Anterior cingulate cortex (tissue), 58 donors: ENCODE measurements around the gene USP10.
"Not testable (repeated sequence)": the region's sequence is repeated elsewhere in the genome, so short reads cannot be mapped to it uniquely, and the experiment has no call there.

Source experiments
- DNase-seq, 58 donors: peaks; one replicate each; lab custom pipeline; 2025; lab: John Stamatoyannopoulos, UW

The USP10 gene

GRCh38 chr16:84726079-84726668 is 26.4 kb downstream of the USP10 start:
- DNase-seq = peak in 57 of 58 donors; percentile 15 to 97 (median 72)

- DNase-seq = peak in 5 of 58 donors; percentile 13 to 40 (median 32)
These were observed 27.1 kb downstream of the USP10 start for GRCh38 chr16:84726669-84727467.

- DNase-seq = no peak
These were observed 29.1 kb downstream of the USP10 start for GRCh38 chr16:84728853-84729424.

GRCh38 chr16:84729716-84730320 is 30.0 kb downstream of the USP10 start:
- DNase-seq = no peak

DNA sequence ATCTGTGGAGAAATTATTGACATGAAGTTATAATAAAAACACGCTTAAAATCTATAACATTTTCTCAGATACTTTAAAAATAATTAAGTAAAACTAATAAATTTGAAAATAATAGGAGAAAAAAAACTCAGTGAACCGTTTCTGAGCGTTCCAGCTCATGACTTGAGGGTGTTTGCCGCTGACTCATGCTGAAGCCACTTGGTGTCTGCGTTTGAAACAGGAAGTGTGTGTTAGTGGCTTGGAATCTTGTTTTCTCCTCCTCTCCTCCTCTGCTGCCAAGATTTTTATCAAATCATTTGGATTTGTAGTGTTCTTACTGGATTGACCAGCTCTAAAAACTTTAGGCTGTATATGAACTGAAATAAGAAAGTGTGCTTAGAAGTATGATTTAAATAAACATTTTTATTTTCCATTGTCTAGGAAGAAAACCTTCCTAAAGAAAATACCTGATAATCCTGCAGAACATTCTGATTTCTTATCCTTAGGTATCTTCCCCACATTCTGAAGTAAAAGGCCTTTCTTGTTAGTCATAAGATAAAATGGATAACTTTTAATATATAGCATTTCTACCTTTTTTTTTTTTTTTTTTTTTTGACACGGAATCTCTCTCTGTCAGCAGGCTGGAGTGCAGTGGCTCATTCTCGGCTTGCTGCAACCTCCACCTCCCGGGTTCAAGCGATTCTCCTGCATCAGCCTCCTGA is 30.8 kb downstream of the USP10 start:
- peak in 17 of 58 donors; percentile 15 to 58 (median 31) for DNase-seq

DNA sequence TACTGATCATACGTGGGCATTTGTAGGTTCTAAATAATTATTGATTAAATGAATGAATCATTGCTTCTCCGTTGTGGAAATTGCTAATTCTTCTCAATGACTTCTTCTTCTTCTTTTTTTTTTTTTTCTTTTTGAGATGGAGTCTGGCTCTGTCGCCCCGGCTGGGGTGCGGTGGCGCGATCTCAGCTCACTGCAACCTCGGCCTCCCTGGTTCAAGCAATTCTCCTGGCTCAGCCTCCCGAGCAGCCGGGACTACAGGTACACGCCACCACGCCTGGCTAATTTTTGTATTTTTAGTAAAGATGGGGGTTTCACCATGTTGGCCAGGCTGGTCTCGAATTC is 32.5 kb downstream of the USP10 start:
- not testable (repeated sequence) for DNase-seq

- no peak for DNase-seq
These were observed 33.0 kb downstream of the USP10 start for GRCh38 chr16:84732674-84733352.

DNA sequence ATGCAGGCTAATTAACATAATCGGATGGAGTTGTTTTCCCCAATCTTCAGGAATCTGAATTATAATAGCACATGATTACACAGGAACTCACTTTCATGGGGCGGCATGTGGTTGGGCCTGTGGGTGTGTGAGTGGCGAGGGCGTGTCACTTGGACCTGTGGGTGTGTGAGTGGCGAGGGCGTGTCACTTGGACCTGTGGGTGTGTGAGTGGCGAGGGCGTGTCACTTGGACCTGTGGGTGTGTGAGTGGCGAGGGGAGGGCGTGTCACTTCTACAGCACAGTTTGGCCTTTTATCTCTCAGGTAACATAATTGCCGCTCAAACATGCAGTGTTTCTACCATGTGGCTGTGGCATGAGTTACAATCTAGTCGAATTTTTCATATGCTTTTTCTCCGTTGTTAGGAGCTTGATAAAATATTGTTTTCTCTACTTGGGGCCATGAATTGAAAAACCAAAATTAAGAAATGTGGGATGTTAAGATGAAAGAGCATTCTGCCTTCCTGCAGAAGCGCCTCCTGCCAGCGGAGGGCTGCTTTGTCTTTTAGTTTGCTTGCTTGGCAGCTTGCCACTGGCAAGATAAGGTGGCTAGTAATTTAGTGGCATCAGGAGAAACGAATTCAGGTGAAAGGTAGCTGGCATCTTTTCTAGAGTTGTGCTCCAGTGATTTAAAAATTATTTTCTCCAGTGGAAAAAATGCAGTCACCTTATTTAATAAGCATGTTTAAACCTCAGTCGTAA is 36.2 kb downstream of the USP10 start:
- no peak for DNase-seq

DNA sequence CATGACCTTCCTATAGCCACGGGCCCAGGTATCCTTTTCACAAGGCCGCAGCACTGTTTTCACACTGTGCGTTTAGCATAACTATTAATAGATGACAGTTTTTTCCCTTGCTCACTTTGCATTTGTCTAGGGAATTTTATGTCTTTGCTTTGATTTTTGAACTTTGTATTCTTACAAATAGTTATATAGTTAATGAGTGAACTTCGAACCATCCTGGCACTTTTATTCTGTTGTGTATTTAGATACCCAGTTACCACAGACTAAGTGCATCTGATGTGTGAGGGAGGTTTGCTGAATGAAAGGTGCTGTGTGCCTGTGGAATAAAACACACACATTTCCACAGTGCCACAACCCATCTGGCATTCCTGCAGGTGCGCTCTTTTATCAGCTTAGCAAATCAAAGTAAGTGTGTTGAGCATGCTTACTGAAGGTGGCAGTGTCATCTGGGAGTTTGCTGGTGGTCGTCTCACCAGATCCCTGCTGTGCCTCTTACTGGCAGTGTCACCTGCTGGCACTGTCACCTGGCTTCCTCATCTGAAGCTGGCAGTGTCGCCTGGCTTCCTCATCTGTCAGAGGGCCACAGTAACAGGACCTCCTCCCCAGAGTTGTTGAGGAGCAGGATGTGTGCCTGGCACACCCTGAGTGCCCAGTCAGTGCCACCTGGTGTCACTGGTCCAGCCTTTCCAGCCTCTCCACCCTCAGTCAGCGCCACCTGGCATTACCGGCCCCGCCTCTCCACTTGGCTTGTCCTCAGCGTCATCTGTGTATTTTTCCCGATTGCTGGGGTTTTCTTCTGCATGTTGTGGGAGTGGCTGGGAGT is 37.6 kb downstream of the USP10 start:
- no peak for DNase-seq

- peak in 48 of 58 donors; percentile 15 to 80 (median 46) for DNase-seq
These were observed 38.6 kb downstream of the USP10 start for GRCh38 chr16:84738255-84739038.

DNA sequence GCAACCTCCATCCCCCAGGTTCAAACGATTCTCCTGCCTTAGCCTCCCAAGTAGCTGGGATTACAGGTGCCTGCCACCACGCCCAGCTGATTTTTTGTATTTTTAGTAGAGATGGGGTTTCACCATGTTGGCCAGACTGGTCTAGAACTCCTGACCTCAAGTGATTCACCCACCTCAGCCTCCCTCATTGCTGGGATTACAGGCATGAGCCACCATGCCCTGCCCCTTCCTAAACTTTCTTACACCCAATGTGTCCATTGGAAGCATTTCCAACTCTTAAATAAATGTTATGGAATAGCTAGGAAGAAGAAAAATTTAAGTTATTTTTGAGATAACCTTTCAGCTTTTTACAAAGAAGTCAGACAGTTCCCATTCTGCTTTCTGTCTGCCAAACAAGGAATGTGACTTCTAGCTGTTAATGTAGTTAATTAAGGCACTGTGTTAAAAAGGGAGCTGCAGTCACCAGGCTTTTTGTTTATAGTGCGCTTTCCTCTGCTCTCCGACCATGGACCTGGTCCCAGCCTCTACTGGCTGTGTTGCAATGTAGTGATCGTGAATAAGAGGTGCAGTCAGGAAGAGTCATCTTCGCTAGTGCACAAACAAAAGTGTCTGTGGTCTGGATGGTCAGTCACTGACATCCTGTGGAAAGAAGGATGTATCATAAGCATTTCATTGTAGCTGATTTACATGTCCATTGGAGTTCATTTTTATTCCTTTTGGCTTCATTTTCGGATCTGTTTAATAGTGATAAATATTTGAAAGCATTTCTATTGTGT is 39.7 kb downstream of the USP10 start:
- no peak for DNase-seq

- peak in 18 of 58 donors; percentile 6 to 45 (median 30) for DNase-seq
These were observed 40.9 kb downstream of the USP10 start for GRCh38 chr16:84740596-84741116.

DNA sequence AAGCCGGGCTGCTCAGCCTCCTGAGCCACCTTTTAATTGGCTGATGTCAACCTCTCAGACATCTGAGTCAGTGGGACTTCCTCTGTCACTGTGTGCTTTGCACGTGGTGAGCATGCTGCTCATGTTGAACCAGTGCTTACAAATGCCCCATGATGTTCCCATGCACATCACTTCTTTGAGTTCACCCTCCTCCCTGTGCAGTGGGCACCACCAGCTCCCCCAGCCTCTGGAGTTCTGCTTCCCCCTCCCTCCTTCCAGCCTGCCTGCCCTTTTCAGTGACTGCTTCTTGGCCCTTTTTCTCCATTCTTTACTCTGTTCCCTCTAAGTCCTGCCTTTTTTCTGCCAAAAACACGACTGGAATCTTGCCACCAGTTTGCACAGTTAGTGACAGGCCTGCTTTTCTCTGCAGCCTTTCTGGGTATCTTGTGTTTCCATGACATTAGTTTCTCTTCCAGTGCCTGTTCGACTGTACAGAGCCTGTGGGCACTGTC is 41.6 kb downstream of the USP10 start:
- peak in 42 of 58 donors; percentile 26 to 85 (median 58) for DNase-seq

- peak in 3 of 58 donors; percentile 8 to 44 (median 15) for DNase-seq
These were observed 42.9 kb downstream of the USP10 start for GRCh38 chr16:84742641-84743092.

GRCh38 chr16:84746231-84746630 is 46.4 kb downstream of the USP10 start:
- no peak for DNase-seq

DNA sequence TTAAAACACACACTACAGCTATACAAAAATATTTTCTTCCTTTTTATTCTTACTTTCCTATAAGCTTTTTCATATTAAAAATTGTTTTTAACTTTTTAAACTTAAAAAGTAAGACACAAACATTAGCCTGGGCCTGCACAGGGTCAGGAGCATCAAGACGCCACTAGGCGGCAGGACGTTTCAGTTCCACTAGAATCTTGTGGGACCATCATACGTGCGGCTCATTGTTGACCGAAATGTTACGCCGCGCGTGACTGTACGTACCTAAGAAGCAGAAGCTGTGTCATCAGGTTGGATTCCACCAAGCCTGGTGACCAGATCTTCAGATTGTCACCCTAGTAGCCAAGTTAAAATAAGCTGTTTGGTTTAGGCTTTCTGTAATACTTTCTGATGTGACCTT is 47.1 kb downstream of the USP10 start:
- no peak for DNase-seq
